Caco-2 (cell line): ENCODE data around the gene CNOT1. TPM values are rescaled to one million over a fixed set of nuclear protein-coding genes. Genes with fewer than 3 reads are reported as not detected.

ENCODE experiments used
- BruUV-seq: library from RNA; stranded (reverse); fragments of 400-500 nt; replicated peaks from 2 replicates; lab custom pipeline; 2021; lab: Mats Ljungman, UMichigan
- CTCF ChIA-PET: fragments of 300-600 bp; sonication (Branson Sonifier 250); formaldehyde crosslinking; loops from one replicate; lab custom pipeline; 2022; ENCODE audit warnings: antibody characterized with exemption; lab: Charles Lee
- POLR2A ChIA-PET: fragments of 300-600 bp; sonication (Branson Sonifier 250); formaldehyde crosslinking; loops from one replicate; lab custom pipeline; 2022; ENCODE audit warnings: antibody characterized with exemption; lab: Charles Lee
- DNase-seq, 2 experiments: peaks; one replicate each; pipeline versions ENCODE4 v3.0.0 to v3.0.0-alpha.2; 2020 to 2022
- H3K27me3 ChIP-seq: replicated peaks from 2 replicates; pipeline ENCODE4 v1.6.0; 2011; ENCODE audit warnings: low read length; ENCODE audit not compliant: control insufficient read depth, insufficient read depth
- H3K36me3 ChIP-seq: 2 replicates; pipeline ENCODE4 v1.5.1; 2011; ENCODE audit warnings: low read length; ENCODE audit not compliant: control insufficient read depth, insufficient read depth
- H3K4me1 ChIP-seq: fragments of 250-450 bp; sonication (Bioruptor Pico); 2 replicates; pipeline ENCODE4 v1.5.1; 2020; ENCODE audit warnings: mild to moderate bottlenecking
- H3K4me3 ChIP-seq: 2 replicates; pipeline ENCODE4 v1.5.1; 2011; ENCODE audit warnings: low read depth, mild to moderate bottlenecking, control low read depth, low read length
- H3K9me3 ChIP-seq: fragments of 250-450 bp; sonication (Bioruptor Pico); 2 replicates; pipeline ENCODE4 v1.5.1; 2020; ENCODE audit warnings: mild to moderate bottlenecking, moderate library complexity
- H3K27ac Mint-ChIP-seq: one replicate; pipeline ENCODE4 v1.8.0; 2022; ENCODE audit warnings: mixed read lengths; ENCODE audit not compliant: unreplicated experiment
- H3K27me3 Mint-ChIP-seq: one replicate; pipeline ENCODE4 v1.8.0; 2022; ENCODE audit warnings: mixed read lengths; ENCODE audit not compliant: insufficient read depth, unreplicated experiment
- H3K36me3 Mint-ChIP-seq: one replicate; pipeline ENCODE4 v1.8.0; 2022; ENCODE audit warnings: mild to moderate bottlenecking, mixed read lengths; ENCODE audit not compliant: insufficient read depth, unreplicated experiment
- H3K4me1 Mint-ChIP-seq: one replicate; pipeline ENCODE4 v1.8.0; 2022; ENCODE audit warnings: low read depth, mixed read lengths; ENCODE audit not compliant: unreplicated experiment
- H3K4me3 Mint-ChIP-seq: one replicate; pipeline ENCODE4 v1.8.0; 2022; ENCODE audit warnings: mild to moderate bottlenecking, moderate library complexity, mixed read lengths; ENCODE audit not compliant: unreplicated experiment
- H3K9me3 Mint-ChIP-seq: one replicate; pipeline ENCODE4 v1.8.0; 2022; ENCODE audit warnings: mixed read lengths; ENCODE audit not compliant: unreplicated experiment
- CTCF ChIP-seq, 2 experiments: fragments of 200-600 bp in 1 of 2; IDR thresholded peaks; 1 replicate in 1 of 2; 2 replicates in 1 of 2; pipeline versions ENCODE4 v1.5.1 to v1.8.0; 2011 to 2022; ENCODE audit warnings: antibody characterized with exemption in 1 of 2, control low read depth in 1 of 2, inconsistent platforms in 1 of 2, low read depth in 1 of 2, low read length in 1 of 2, mild to moderate bottlenecking in 1 of 2, moderate library complexity in 1 of 2; ENCODE audit not compliant: insufficient read depth in 1 of 2, severe bottlenecking in 1 of 2, unreplicated experiment in 1 of 2
- intact Hi-C: fragments of 100-400 bp; cut with micrococcal nuclease; formaldehyde crosslinking; loops from one replicate; pipeline ENCODE4 v1.10.0; 2022; ENCODE audit not compliant: unreplicated experiment
- total RNA-seq: library from RNA; stranded (reverse); gene quantifications from 2 replicates; pipeline ENCODE4 v1.2.3, GENCODE V29; 2022

CNOT1 gene
- total RNA-seq, 1 experiment from 2014 or later = 413 TPM

DNA sequence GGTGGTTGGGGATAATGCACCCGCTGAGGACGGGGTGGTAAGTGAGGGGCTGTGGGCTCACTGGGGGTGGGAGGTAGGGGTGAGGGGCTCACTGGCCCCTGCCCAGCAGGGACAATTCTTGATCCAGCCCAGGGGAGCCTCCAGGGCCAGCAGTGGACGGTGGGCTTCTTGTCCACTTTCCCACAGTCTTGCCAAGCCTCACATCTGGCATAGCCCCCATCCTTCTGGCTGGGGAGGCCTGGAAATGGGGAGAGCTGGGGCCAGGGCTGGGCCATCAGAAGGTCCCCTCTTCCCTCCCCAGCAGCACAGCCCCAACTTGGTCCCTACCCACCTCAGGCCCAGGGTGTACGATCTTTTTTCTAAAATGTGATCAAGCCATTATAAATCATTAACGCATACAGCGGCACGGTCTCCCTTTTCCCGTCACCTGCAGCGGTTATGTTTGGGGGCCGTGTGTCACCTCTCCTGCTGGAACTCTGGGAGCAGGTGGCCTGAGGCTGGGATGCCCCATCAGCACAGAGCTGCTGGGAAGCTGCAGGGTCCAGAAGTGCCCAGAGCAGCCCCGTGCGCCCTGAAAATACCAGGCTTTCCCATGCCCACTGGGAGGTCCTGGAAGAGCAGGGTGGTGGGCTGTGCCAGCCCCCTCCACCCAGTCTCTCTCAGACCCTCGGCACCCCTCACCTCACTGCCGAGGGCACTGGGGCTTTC, 121.5 kb downstream of the CNOT1 start:
- ChIA-PET POLR2A (no interaction called here), CTCF (interaction anchor here (2.0 kb wide), 1 partner anchor 153 kb away, joined by 11 read pairs; no protein-coding TSS in a partner anchor)
- no peak for DNase-seq
- H3K27me3 Mint-ChIP-seq = no peaks in the 10 kb centered on the region
- H3K4me3 Mint-ChIP-seq = no peak overlapping the region
- H3K36me3 Mint-ChIP-seq = peaks cover 50% of the 10 kb centered on the region
- no peaks in the 10 kb centered on the region; the same call in 1 of the 2 replicates for H3K4me1 ChIP-seq
- no peak overlapping the region for H3K27ac Mint-ChIP-seq
- H3K27me3 ChIP-seq = no peaks in the 10 kb centered on the region
- BruUV-seq = no TSS peak
- no peaks in the 10 kb centered on the region for H3K9me3 ChIP-seq
- intact Hi-C loops = no loop called here
- H3K4me1 Mint-ChIP-seq = peaks cover 8% of the 10 kb centered on the region
- TF ChIP-seq CTCF (IDR thresholded peaks at IDR 0.05; ENCODE audit: insufficient read depth in 1 of 2, low read depth in 1 of 2, low read length in 1 of 2, severe bottlenecking in 1 of 2, unreplicated experiment in 1 of 2) = no peak
- H3K9me3 Mint-ChIP-seq = no peaks in the 10 kb centered on the region
- no peaks in the 10 kb centered on the region for H3K36me3 ChIP-seq
- no peak overlapping the region for H3K4me3 ChIP-seq

- Histone ChIP-seq H3K4me3 (no peak overlapping the region), H3K27me3 (no peaks in the 10 kb centered on the region), H3K9me3 (no peaks in the 10 kb centered on the region), H3K4me1 (no peaks in the 10 kb centered on the region), H3K36me3 (no peaks in the 10 kb centered on the region)
- peaks cover 7% of the 10 kb centered on the region for H3K4me1 Mint-ChIP-seq
- peak in 1 of 2 experiments; percentile 1 for TF ChIP-seq CTCF (IDR thresholded peaks at IDR 0.05; ENCODE audit: insufficient read depth in 1 of 2, low read depth in 1 of 2, low read length in 1 of 2, severe bottlenecking in 1 of 2, unreplicated experiment in 1 of 2)
- H3K36me3 Mint-ChIP-seq = peaks cover 54% of the 10 kb centered on the region
- H3K9me3 Mint-ChIP-seq = no peaks in the 10 kb centered on the region
- no TSS peak for BruUV-seq
- no peak for DNase-seq
- CTCF ChIA-PET = interaction anchor here (0.7 kb wide), 1 partner anchor 18 kb away, joined by 3 read pairs; no protein-coding TSS in a partner anchor
- H3K27me3 Mint-ChIP-seq = no peaks in the 10 kb centered on the region
- H3K27ac Mint-ChIP-seq = no peak overlapping the region
- no peak overlapping the region for H3K4me3 Mint-ChIP-seq
- POLR2A ChIA-PET = no interaction called here
- intact Hi-C loops = no loop called here
These were observed 122.2 kb downstream of the CNOT1 start for GRCh38 chr16:58507195-58507962.
